ENCODE data around the gene SLC31A1.

Gene SLC31A1

GRCh38 chr9:113302792-113303418 lies 81.6 kb downstream of the SLC31A1 start, which contains the start of gene RNF183:
RNF183 (minus strand) TSS chr9:113303376; CDS start chr9:113298184, 5,192 bp downstream.
- DNase-seq (ENCODE audit: low spot score), result no peak

GRCh38 chr9:113306566-113306965 lies 85.2 kb downstream of the SLC31A1 start:
- no peak for DNase-seq (ENCODE audit: low spot score)

GRCh38 chr9:113307396-113307975 lies 86.1 kb downstream of the SLC31A1 start:
- no peak for DNase-seq (ENCODE audit: low spot score)

GRCh38 chr9:113309204-113309813 lies 88.0 kb downstream of the SLC31A1 start:
- peak; percentile 29 for DNase-seq (ENCODE audit: low spot score)

GRCh38 chr9:113310538-113310937 lies 89.2 kb downstream of the SLC31A1 start:
- DNase-seq (ENCODE audit: low spot score), result no peak

GRCh38 chr9:113311961-113312360 lies 90.6 kb downstream of the SLC31A1 start:
- no peak for DNase-seq (ENCODE audit: low spot score)

GRCh38 chr9:113313261-113313660 lies 91.9 kb downstream of the SLC31A1 start:
- no peak for DNase-seq (ENCODE audit: low spot score)
